ENCODE measurements around the gene CPPED1.

CPPED1 gene

DNA sequence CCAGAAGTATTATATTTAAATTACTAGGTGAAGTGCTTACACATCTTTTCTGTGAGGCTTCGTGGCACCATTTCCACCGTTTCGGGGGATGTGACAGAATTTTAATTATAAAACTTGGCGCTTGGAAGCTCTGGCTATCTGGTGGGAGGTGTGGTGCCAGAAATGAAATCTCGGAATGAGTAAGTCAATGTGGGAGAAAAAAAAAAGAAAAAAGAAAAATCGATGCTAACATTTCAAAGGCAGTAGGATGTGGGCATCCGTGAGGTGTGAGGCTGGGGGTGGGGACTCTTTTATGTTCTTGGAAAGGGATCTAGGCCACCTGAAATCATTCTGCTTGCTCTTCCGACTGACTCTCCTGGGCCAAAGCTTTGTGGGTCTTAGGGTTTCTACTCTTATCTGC is 21.9 kb downstream of the CPPED1 start:
- Histone ChIP-seq H3K4me1 (ENCODE audit: control insufficient read depth, insufficient read depth, low read length) (no peaks in the 10 kb centered on the region), H3K36me3 (ENCODE audit: control insufficient read depth in 2 of 2, insufficient read depth in 1 of 2, low read length in 2 of 2) (peaks cover 0 to 11% of the 10 kb centered on the region in 2 experiments; a peak in 2 of 3 replicates), H3K9me3 (ENCODE audit: control insufficient read depth, insufficient read depth, low read depth, low read length) (no peaks in the 10 kb centered on the region), H3K27ac (ENCODE audit: extremely low read depth, low read depth, low read length) (no peak overlapping the region), H3K4me3 (ENCODE audit: low read depth, low read length) (no peak overlapping the region)
- no peak for TF ChIP-seq ZFP41 (tag by site-specific recombination; IDR thresholded peaks at IDR 0.05; ENCODE audit: borderline replicate concordance)
- no peak for TF ChIP-seq ZNF416 (tag by site-specific recombination; IDR thresholded peaks at IDR 0.05)
- TF ChIP-seq ZNF501 (tag by site-specific recombination; IDR thresholded peaks at IDR 0.05): no peak
- no peak for TF ChIP-seq ZNF623 (tag by site-specific recombination; IDR thresholded peaks at IDR 0.05)
- no peak for TF ChIP-seq ZNF341 (tag by site-specific recombination; IDR thresholded peaks at IDR 0.05; ENCODE audit: low read depth)
- TF ChIP-seq TRIM28 (IDR thresholded peaks at IDR 0.05; ENCODE audit: borderline replicate concordance, low read length): no peak
- TF ChIP-seq ZNF555 (tag by site-specific recombination; conservative IDR thresholded peaks at IDR 0.05): no peak
- no peak for TF ChIP-seq PRDM1 (tag by site-specific recombination; IDR thresholded peaks at IDR 0.05)
- TF ChIP-seq ZXDB (tag by site-specific recombination; IDR thresholded peaks at IDR 0.05): no peak
- POLR2A ChIA-PET: no interaction called here
- CTCF ChIA-PET: no interaction called here

DNA sequence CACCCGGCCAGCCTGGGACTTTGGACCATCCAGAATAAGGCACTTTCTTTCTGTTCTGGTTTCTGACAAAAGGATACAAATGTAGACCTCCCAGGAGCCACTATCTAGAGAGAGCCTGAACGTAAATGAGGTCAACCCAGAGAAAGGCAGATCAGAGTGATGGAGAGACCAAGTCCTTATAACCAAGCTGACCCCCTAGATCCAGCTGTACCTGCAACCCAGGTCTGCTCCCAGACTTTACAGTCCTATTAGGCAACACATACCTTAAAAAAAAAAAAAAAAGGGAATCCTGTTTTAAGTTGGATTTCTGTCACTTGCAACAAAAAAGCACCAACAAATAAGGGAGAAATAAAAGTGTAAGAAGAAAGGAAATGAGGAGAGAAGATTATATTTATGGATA is 23.2 kb downstream of the CPPED1 start:
- CTCF ChIA-PET: no interaction called here
- H3K27ac ChIP-seq (ENCODE audit: extremely low read depth, low read depth, low read length): no peak overlapping the region
- H3K4me1 ChIP-seq (ENCODE audit: control insufficient read depth, insufficient read depth, low read length): no peaks in the 10 kb centered on the region
- TF ChIP-seq ZNF112 (tag by site-specific recombination; IDR thresholded peaks at IDR 0.05) (no peak), ZNF366 (tag by site-specific recombination; conservative IDR thresholded peaks at IDR 0.05) (no peak), ZSCAN23 (tag by site-specific recombination; IDR thresholded peaks at IDR 0.05) (no peak), ZBTB8A (tag by site-specific recombination; IDR thresholded peaks at IDR 0.05) (no peak), WT1 (tag by site-specific recombination; IDR thresholded peaks at IDR 0.05) (no peak), ZNF354C (tag by site-specific recombination; IDR thresholded peaks at IDR 0.05; ENCODE audit: borderline replicate concordance, low read depth) (no peak)
- TF ChIP-seq, protein P1, sequence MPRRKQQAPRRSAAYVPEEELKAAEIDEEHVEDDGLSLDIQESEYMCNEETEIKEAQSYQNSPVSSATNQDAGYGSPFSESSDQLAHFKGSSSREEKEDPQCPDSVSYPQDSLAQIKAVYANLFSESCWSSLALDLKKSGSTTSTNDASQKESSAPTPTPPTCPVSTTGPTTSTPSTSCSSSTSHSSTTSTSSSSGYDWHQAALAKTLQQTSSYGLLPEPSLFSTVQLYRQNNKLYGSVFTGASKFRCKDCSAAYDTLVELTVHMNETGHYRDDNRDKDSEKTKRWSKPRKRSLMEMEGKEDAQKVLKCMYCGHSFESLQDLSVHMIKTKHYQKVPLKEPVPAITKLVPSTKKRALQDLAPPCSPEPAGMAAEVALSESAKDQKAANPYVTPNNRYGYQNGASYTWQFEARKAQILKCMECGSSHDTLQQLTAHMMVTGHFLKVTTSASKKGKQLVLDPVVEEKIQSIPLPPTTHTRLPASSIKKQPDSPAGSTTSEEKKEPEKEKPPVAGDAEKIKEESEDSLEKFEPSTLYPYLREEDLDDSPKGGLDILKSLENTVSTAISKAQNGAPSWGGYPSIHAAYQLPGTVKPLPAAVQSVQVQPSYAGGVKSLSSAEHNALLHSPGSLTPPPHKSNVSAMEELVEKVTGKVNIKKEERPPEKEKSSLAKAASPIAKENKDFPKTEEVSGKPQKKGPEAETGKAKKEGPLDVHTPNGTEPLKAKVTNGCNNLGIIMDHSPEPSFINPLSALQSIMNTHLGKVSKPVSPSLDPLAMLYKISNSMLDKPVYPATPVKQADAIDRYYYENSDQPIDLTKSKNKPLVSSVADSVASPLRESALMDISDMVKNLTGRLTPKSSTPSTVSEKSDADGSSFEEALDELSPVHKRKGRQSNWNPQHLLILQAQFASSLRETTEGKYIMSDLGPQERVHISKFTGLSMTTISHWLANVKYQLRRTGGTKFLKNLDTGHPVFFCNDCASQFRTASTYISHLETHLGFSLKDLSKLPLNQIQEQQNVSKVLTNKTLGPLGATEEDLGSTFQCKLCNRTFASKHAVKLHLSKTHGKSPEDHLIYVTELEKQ (tag by site-specific recombination; IDR thresholded peaks at IDR 0.05; ENCODE audit: borderline replicate concordance): no peak
- peaks cover 0 to 12% of the 10 kb centered on the region in 2 experiments; a peak in 2 of 3 replicates for H3K36me3 ChIP-seq (ENCODE audit: control insufficient read depth in 2 of 2, insufficient read depth in 1 of 2, low read length in 2 of 2)
- no peak overlapping the region for H3K4me3 ChIP-seq (ENCODE audit: low read depth, low read length)
- no peaks in the 10 kb centered on the region for H3K9me3 ChIP-seq (ENCODE audit: control insufficient read depth, insufficient read depth, low read depth, low read length)
- POLR2A ChIA-PET: no interaction called here

DNA sequence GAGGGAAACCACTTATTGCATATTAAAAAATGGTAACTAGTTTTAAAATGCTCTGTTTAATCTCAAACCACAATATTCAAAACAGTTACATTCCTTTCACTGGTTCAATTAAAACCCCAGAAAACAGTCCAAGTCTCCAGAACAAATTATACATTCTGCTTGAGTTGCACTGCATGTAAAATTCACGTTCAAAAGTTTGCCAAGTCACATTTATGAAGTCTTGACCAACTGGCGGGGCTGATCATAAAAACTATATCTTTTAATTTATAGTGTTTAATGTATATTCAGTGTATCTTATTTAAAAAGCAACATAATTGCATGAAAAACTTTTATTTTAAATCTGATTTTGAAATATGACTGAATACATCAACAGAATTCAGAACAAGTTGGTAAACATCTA is 25.0 kb downstream of the CPPED1 start:
- ChIA-PET POLR2A (no interaction called here), CTCF (interaction anchor here (0.6 kb wide), 1 partner anchor 129 kb away, joined by 5 read pairs; no protein-coding TSS in a partner anchor)
- Histone ChIP-seq H3K9me3 (ENCODE audit: control insufficient read depth, insufficient read depth, low read depth, low read length) (no peaks in the 10 kb centered on the region), H3K27ac (ENCODE audit: extremely low read depth, low read depth, low read length) (no peak overlapping the region), H3K36me3 (ENCODE audit: control insufficient read depth in 2 of 2, insufficient read depth in 1 of 2, low read length in 2 of 2) (peaks cover 0 to 14% of the 10 kb centered on the region in 2 experiments; a peak in 2 of 3 replicates), H3K4me3 (ENCODE audit: low read depth, low read length) (no peak overlapping the region), H3K4me1 (ENCODE audit: control insufficient read depth, insufficient read depth, low read length) (no peaks in the 10 kb centered on the region)
- TF ChIP-seq ZNF529 (tag by site-specific recombination; IDR thresholded peaks at IDR 0.05; ENCODE audit: insufficient replicate concordance) (no peak), ZFP41 (tag by site-specific recombination; IDR thresholded peaks at IDR 0.05; ENCODE audit: borderline replicate concordance) (no peak), ZNF341 (tag by site-specific recombination; IDR thresholded peaks at IDR 0.05; ENCODE audit: low read depth) (no peak), TRIM28 (IDR thresholded peaks at IDR 0.05; ENCODE audit: borderline replicate concordance, low read length) (no peak), ZNF10 (tag by site-specific recombination; IDR thresholded peaks at IDR 0.05) (no peak), ZNF555 (tag by site-specific recombination; conservative IDR thresholded peaks at IDR 0.05) (no peak), ZNF211 (tag by site-specific recombination; IDR thresholded peaks at IDR 0.05; ENCODE audit: low read depth) (no peak), ZNF658 (tag by site-specific recombination; IDR thresholded peaks at IDR 0.05) (no peak), ZNF837 (tag by site-specific recombination; IDR thresholded peaks at IDR 0.05) (no peak), SP2 (tag by site-specific recombination; IDR thresholded peaks at IDR 0.05) (no peak), ZNF24 (tag by site-specific recombination; IDR thresholded peaks at IDR 0.05) (no peak)
- TF ChIP-seq, protein P2, sequence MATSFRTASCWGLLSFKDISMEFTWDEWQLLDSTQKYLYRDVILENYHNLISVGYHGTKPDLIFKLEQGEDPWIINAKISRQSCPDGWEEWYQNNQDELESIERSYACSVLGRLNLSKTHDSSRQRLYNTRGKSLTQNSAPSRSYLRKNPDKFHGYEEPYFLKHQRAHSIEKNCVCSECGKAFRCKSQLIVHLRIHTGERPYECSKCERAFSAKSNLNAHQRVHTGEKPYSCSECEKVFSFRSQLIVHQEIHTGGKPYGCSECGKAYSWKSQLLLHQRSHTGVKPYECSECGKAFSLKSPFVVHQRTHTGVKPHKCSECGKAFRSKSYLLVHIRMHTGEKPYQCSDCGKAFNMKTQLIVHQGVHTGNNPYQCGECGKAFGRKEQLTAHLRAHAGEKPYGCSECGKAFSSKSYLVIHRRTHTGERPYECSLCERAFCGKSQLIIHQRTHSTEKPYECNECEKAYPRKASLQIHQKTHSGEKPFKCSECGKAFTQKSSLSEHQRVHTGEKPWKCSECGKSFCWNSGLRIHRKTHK (tag by site-specific recombination; IDR thresholded peaks at IDR 0.05): no peak
- TF ChIP-seq, protein P3, sequence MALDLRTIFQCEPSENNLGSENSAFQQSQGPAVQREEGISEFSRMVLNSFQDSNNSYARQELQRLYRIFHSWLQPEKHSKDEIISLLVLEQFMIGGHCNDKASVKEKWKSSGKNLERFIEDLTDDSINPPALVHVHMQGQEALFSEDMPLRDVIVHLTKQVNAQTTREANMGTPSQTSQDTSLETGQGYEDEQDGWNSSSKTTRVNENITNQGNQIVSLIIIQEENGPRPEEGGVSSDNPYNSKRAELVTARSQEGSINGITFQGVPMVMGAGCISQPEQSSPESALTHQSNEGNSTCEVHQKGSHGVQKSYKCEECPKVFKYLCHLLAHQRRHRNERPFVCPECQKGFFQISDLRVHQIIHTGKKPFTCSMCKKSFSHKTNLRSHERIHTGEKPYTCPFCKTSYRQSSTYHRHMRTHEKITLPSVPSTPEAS (tag by site-specific recombination; IDR thresholded peaks at IDR 0.05): no peak
- TF ChIP-seq, protein P4, sequence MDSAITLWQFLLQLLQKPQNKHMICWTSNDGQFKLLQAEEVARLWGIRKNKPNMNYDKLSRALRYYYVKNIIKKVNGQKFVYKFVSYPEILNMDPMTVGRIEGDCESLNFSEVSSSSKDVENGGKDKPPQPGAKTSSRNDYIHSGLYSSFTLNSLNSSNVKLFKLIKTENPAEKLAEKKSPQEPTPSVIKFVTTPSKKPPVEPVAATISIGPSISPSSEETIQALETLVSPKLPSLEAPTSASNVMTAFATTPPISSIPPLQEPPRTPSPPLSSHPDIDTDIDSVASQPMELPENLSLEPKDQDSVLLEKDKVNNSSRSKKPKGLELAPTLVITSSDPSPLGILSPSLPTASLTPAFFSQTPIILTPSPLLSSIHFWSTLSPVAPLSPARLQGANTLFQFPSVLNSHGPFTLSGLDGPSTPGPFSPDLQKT (IDR thresholded peaks at IDR 0.05; ENCODE audit: borderline replicate concordance, low read depth, low read length): no peak
